HG03045 (cell line): ENCODE measurements around the gene PTPRN2.

Experiments
- ATAC-seq: cut with Tn5 transposase; IDR thresholded peaks from one replicate; pipeline ENCODE4 v1.9.1; 2021; ENCODE audit warnings: mild to moderate bottlenecking, moderate library complexity; ENCODE audit not compliant: unreplicated experiment

The PTPRN2 gene

DNA sequence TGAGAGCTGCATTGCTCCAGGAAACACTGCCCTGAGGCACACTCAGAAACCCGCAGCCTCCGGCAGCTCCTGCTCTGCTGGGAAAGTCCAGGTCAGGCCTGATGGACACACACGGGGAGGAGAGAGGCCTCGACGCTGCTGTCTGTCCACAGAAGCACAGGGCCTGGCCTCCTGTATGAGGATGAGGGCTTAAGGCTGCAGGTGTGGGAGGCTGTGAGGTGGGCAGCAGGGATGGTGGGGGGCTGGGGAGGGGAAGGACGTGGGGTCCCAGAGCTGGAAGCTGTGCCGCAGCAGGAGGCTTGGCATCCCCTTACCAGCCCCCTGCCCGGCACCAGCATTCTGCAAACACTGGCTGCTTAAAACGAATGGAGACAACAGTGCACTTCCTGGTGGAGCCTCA is 1064.7 kb downstream of the PTPRN2 start:
- ATAC-seq = no peak

DNA sequence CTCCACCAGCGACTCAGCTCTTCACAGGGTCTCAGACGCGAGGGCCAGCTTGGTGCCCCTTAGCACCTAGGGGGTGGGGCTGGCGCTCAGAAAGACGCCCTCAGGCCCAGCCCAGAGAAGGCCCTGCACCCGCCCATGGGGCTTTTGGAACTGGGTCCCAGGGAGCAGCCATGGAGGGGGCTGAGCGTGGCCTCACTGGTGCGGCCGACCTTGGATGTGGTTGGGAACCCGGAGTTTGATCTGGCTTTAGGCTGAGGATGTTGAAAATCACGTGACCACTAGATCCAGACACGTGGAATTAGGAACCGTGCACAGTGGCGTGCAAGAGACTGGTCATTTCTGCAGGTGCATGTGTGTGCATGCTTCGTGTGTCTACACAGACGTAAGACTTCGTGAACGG is 1065.4 kb downstream of the PTPRN2 start:
- no peak for ATAC-seq

- ATAC-seq = no peak
These were observed 1065.9 kb downstream of the PTPRN2 start for GRCh38 chr7:157521752-157522151.

DNA sequence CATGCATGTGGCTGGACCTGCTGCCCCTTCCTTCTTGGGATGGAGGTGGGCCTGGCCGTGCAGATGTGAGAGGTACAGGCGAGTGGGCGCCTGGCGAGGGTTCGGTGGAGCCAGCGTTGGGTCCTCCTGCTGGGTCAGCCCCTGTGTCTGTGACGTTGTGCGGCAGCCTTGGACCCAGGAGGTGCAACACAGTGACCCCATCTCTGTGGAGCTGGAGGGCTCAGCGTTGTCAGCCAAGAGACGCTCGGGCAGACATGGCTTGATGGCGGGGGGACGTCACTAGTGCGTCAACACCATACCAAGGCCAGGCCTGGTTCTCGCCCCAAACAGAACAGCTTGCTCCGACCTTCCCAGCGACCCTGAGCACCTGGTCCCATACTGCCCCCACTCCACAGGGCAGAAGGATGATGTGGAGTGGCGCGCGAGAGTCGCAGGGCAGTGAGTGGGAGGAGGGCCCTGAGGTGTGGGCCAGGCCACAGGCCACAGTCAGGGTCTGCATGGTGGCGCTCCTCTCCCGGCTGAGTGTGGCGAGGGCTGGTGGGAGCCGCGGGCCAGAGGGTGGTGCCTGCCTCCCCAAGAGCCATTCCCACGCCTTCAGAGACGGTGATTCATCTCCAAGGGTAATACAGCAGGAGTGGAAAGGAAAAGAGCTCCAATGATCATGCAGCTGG is 1066.4 kb downstream of the PTPRN2 start:
- ATAC-seq = no peak

- peak; percentile 88 for ATAC-seq
These were observed 1067.4 kb downstream of the PTPRN2 start for GRCh38 chr7:157520249-157520648.

DNA sequence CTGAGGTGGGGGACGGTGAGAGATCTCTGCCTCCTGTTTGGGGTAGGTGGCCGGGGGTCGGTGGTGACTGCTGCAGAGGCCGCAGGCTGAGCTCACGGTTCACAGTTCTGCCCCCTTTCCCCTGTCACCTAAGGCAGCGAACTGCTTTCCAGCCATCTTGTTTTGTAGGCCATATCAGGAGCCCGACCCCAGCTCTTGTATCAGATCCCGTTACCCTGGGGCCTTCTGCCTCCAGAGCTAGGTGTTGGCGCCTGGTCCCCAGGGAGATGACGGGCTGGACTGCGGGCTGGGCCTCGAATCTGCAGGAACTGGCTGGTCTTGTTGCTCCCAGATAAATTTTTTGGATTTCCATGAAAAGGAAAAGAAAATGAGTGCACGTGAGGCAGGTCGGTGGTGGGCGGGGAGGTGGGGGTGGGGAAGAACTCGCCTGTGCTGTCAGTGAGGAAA is 1067.8 kb downstream of the PTPRN2 start:
- ATAC-seq = no peak

DNA sequence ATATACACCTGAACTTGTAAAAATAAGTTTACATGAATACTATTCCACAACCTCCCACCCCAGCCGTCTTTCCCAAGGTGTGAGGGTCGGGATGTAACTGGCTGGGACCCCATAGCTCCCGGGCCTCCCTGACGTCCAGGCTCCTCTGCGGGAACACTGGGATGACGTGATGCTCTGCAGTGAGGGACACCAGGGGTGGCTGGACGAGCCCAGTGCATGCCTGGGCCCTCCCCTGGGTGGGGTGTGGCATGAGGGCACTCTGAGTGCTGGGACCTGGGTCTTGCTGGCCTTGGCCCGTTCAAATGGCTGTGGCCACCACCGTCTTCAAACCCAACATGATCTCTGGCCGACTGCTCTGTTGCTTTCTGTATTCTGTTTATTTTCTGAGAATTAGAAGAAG is 1068.4 kb downstream of the PTPRN2 start:
- no peak for ATAC-seq

DNA sequence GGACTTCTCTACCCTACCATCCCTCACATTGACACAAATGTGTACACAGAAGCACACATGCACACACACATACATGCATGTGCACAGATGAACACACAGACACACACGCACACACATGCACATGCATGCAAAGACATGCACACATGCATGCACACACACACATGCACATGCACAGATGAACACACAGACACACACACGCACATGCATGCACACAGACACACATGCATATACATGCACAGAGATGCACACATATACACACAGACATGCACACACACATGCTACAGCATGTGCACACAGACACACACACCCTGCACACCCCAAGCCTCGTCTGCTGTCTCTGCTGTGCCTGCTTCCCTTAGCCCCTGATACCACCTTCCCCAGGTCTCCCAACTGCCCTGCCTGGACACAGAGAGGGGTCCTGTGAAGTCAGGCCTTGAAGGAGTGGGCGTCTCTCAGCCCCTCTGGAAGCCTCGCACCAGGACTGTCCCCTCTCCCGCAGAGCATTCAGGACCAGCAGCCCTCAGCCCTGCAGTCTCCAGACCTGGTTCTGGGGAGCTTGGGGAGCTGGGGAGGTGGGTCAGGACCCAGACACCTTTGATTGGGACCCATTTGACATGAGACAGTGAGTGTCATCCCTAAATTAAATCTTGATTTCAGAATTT is 1069.0 kb downstream of the PTPRN2 start:
- ATAC-seq = no peak

DNA sequence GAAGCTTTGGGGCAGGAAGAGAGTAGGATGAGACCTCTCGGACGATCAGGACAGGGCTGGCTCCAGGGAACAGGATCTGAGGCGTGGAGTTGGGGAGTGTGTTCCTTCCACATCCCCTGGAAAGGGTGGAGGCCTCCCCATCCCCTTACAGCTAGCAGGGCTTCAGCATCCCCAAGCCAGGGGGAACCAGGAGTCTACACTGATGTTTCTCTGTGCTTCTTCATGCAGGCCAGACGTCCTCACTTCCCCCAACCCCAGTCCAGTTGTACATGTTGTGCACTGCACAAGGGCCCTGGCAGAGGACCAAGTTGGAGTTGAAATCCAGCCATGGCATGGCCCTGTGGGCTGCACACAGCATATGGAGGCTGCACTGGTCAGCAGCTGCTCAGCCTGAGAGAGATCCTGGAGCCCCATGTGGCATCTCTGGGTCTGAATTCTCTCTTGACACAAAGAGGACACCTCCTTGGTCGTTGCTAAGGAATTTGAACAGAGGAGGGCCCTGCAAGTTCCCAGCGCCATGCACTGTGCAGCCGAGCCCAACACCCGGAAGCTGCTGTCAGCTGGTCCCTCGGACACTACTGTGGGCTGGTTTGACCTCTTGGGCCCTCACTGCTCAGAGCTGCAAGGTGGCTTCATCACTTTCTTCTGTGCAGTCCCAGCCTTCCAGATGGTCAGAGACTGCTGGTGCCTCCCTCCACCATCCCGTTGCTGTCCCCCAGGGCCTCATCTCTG is 1069.7 kb downstream of the PTPRN2 start:
- ATAC-seq = no peak

- ATAC-seq = no peak
These were observed 1070.5 kb downstream of the PTPRN2 start for GRCh38 chr7:157516911-157517781.

DNA sequence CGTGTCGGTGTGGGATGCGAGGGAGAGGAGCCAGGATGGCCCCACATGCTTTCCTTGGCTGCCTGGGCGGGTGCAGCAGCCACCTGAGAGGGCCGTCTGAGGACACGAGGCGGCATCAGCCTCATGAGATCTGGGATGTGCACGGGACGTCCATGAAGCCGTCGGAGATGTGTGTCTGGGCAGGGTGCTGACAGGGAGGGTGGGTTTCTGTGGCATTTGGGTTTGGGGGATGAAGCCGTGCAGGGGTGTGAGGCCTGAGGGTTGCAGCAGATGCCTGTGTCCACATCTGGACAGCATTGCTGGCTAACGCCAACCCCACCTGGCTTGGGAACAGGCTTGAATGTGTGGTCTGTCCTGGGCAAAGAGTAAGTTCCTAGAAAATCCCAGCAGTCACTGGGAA is 1071.3 kb downstream of the PTPRN2 start:
- ATAC-seq = no peak

- ATAC-seq = no peak
These were observed 1072.1 kb downstream of the PTPRN2 start for GRCh38 chr7:157515342-157516041.

DNA sequence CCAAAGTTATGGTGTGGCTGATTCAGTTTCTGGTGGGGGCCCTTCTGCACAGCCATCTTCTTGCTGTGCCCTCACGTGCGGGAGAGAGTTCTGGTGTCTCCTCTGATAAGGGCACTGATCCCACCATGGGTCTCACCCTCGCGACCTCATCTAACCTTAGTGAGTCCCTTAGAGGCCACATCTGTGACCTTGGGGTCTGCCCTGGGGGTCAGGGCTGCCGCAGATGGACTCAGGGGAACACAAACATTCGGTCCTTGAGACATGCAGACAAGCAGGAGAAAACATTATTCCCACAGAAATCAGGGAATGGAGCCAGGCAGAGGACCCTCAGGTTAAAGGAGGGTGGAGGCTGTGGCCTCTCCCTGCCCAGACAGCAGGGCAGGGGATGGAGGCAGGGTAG is 1072.9 kb downstream of the PTPRN2 start:
- ATAC-seq = no peak

DNA sequence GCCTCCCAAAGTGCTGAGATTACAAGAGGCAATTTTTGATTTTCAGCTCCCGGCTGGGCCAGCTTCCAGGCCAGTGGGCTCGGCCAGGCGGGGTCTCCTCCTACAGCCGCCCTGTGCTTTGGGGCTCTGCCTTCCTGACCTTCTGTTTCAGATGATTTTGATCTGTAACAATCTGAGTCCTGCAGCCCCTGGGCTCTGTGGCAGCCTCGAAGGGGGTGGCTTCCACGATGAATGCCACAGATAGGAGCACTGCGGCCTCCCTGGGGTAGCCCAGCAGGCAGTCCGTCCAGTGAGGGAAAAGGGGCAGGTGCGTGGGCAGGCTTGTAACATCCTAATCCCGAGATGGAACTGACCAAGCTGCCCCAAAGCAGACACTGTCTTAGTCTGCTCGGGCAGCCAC is 1073.3 kb downstream of the PTPRN2 start:
- ATAC-seq = no peak

GRCh38 chr7:157513682-157514081 is 1073.9 kb downstream of the PTPRN2 start:
- no peak for ATAC-seq

GRCh38 chr7:157513162-157513621 is 1074.4 kb downstream of the PTPRN2 start:
- ATAC-seq = no peak

DNA sequence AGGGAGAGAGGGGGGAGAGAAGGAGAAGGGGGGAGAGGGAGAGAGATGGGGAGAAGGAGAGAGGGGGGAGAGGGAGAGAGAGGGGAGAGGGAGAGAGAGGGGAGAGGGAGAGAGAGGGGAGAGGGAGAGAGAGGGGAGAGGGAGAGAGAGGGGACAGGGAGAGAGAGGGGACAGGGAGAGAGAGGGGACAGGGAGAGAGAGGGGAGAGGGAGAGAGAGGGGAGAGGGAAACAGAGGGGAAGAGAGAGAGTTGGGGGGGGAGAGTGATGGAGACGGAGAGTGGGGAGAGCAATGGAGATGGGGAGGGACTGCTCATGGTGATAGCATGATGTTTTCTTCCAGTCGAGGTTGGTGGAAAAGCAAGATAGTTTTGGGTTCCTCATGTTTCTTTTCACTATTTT is 1078.4 kb downstream of the PTPRN2 start:
- ATAC-seq = no peak

GRCh38 chr7:157508477-157508881 is 1079.1 kb downstream of the PTPRN2 start:
- ATAC-seq = no peak

- no peak for ATAC-seq
These were observed 1079.6 kb downstream of the PTPRN2 start for GRCh38 chr7:157507987-157508386.

GRCh38 chr7:157506268-157506667 is 1081.4 kb downstream of the PTPRN2 start:
- ATAC-seq = no peak
